Measurements from ENCODE around the gene EHBP1. TPM values are rescaled to one million over a fixed set of nuclear protein-coding genes. Genes with fewer than 3 reads are reported as not detected.

The EHBP1 gene
- total RNA-seq, 2 donors from 2014 or later, result 22.4 to 22.9 TPM

GRCh38 chr2:62817348-62817747, 111.8 kb downstream of the EHBP1 start:
- no peak for TF ChIP-seq CTCF (IDR thresholded peaks at IDR 0.05)
- no peaks in the 10 kb centered on the region for H3K9me3 ChIP-seq
- no peaks in the 10 kb centered on the region for H3K27me3 ChIP-seq
- H3K4me3 ChIP-seq, result no peak overlapping the region
- no peak for DNase-seq (ENCODE audit: low spot score)
- no peak overlapping the region for H3K27ac ChIP-seq
- H3K36me3 ChIP-seq, result no peaks in the 10 kb centered on the region
- H3K4me1 ChIP-seq, result peaks cover 0 to 4% of the 10 kb centered on the region in 2 donors

GRCh38 chr2:62817995-62818713, 112.6 kb downstream of the EHBP1 start:
- no peak overlapping the region for H3K4me3 ChIP-seq
- TF ChIP-seq CTCF (IDR thresholded peaks at IDR 0.05), result no peak
- no peak for DNase-seq (ENCODE audit: low spot score)
- no peaks in the 10 kb centered on the region for H3K27me3 ChIP-seq
- H3K36me3 ChIP-seq, result no peaks in the 10 kb centered on the region
- no peak overlapping the region for H3K27ac ChIP-seq
- H3K9me3 ChIP-seq, result no peaks in the 10 kb centered on the region
- peaks cover 0 to 4% of the 10 kb centered on the region in 2 donors for H3K4me1 ChIP-seq

- H3K4me1 ChIP-seq, result peaks cover 0 to 13% of the 10 kb centered on the region in 2 donors
- H3K36me3 ChIP-seq, result no peaks in the 10 kb centered on the region
- H3K27ac ChIP-seq, result no peak overlapping the region
- no peak for DNase-seq (ENCODE audit: low spot score)
- no peak overlapping the region for H3K4me3 ChIP-seq
- no peaks in the 10 kb centered on the region for H3K27me3 ChIP-seq
- no peaks in the 10 kb centered on the region for H3K9me3 ChIP-seq
- no peak for TF ChIP-seq CTCF (IDR thresholded peaks at IDR 0.05)
These were observed 117.0 kb downstream of the EHBP1 start for GRCh38 chr2:62822549-62822948.

- no peak for DNase-seq (ENCODE audit: low spot score)
- Histone ChIP-seq H3K9me3 (no peaks in the 10 kb centered on the region), H3K4me3 (no peak overlapping the region), H3K27ac (no peak overlapping the region), H3K27me3 (no peaks in the 10 kb centered on the region), H3K4me1 (peaks cover 0 to 13% of the 10 kb centered on the region in 2 donors), H3K36me3 (no peaks in the 10 kb centered on the region)
- no peak for TF ChIP-seq CTCF (IDR thresholded peaks at IDR 0.05)
These were observed 118.9 kb downstream of the EHBP1 start for GRCh38 chr2:62824388-62824787.

GRCh38 chr2:62826141-62826540, 120.6 kb downstream of the EHBP1 start:
- no peak for DNase-seq (ENCODE audit: low spot score)
- no peaks in the 10 kb centered on the region for H3K27me3 ChIP-seq
- H3K9me3 ChIP-seq, result no peaks in the 10 kb centered on the region
- no peak overlapping the region for H3K4me3 ChIP-seq
- no peak for TF ChIP-seq CTCF (IDR thresholded peaks at IDR 0.05)
- peaks cover 0 to 13% of the 10 kb centered on the region in 2 donors for H3K4me1 ChIP-seq
- peak overlapping the region in 1 of 2 donors; percentile 44 for H3K27ac ChIP-seq
- no peaks in the 10 kb centered on the region for H3K36me3 ChIP-seq

Data from right atrium auricular region (tissue), 2 donors.